Keratinocyte (primary cell): ENCODE results near the gene ZNF554. TPM values are rescaled to one million over a fixed set of nuclear protein-coding genes. Genes with fewer than 3 reads are reported as not detected.
"Not testable (repeated sequence)": the region's sequence is repeated elsewhere in the genome, so short reads cannot be mapped to it uniquely, and the experiment has no call there.

Experiments used
- DNase-seq: peaks from one replicate; pipeline ENCODE4 v3.0.0-alpha.2; 2011; ENCODE audit warnings: low read depth, missing footprints, low spot score
- FAIRE-seq: peaks from 2 replicates; lab custom pipeline; 2011; peaks lifted over from hg19 to GRCh38; lab: Jason Lieb, UNC
- H2AFZ ChIP-seq: 2 replicates; pipeline ENCODE4 v1.6.0; 2012; ENCODE audit warnings: low read length, control low read depth, inconsistent platforms; ENCODE audit not compliant: control insufficient read depth
- H3K27ac ChIP-seq: 2 replicates; pipeline ENCODE4 v1.5.1; 2011; ENCODE audit warnings: low read length; ENCODE audit not compliant: control insufficient read depth, insufficient read depth
- H3K27me3 ChIP-seq: 3 replicates; pipeline ENCODE4 v1.6.0; 2011; ENCODE audit warnings: low read length; ENCODE audit not compliant: control insufficient read depth, insufficient read depth; ENCODE audit errors: extremely low read depth
- H3K36me3 ChIP-seq, 2 experiments: 2 replicates in 1 of 2; 3 replicates in 1 of 2; pipeline ENCODE4 v1.5.1; 2011; ENCODE audit warnings: low read length in 2 of 2, mild to moderate bottlenecking in 1 of 2; ENCODE audit not compliant: control insufficient read depth in 2 of 2, insufficient read depth in 2 of 2; ENCODE audit errors: extremely low read depth in 1 of 2
- H3K4me1 ChIP-seq: 3 replicates; pipeline ENCODE4 v1.5.1; 2011; ENCODE audit warnings: low read length; ENCODE audit not compliant: control insufficient read depth, insufficient read depth; ENCODE audit errors: extremely low read depth
- H3K4me2 ChIP-seq: 3 replicates; pipeline ENCODE4 v1.6.0; 2011; ENCODE audit warnings: low read depth, low read length; ENCODE audit not compliant: control insufficient read depth, insufficient read depth; ENCODE audit errors: extremely low read depth
- H3K4me3 ChIP-seq, 3 experiments: fragments of 200-600 bp in 1 of 3; sonication (generic) in 1 of 3; 2 replicates in 2 of 3; 3 replicates in 1 of 3; pipeline ENCODE4 v1.5.1; 2011 to 2016; ENCODE audit warnings: low read length in 3 of 3, mild to moderate bottlenecking in 3 of 3, control low read depth in 2 of 3, inconsistent platforms in 1 of 3, low read depth in 1 of 3, mixed read lengths in 1 of 3, mixed run types in 1 of 3, moderate library complexity in 1 of 3; ENCODE audit not compliant: control insufficient read depth in 2 of 3, insufficient read depth in 2 of 3; ENCODE audit errors: extremely low read depth in 1 of 3
- H3K79me2 ChIP-seq: 2 replicates; pipeline ENCODE4 v1.6.0; 2012; ENCODE audit warnings: low read length; ENCODE audit not compliant: control insufficient read depth, insufficient read depth
- H3K9ac ChIP-seq: 3 replicates; pipeline ENCODE4 v1.6.0; 2011; ENCODE audit warnings: low read length; ENCODE audit not compliant: control insufficient read depth, insufficient read depth; ENCODE audit errors: extremely low read depth
- H3K9me1 ChIP-seq: 3 replicates; pipeline ENCODE4 v1.6.0; 2011; ENCODE audit warnings: low read length; ENCODE audit not compliant: control insufficient read depth, insufficient read depth; ENCODE audit errors: extremely low read depth
- H3K9me3 ChIP-seq: 2 replicates; pipeline ENCODE4 v1.5.1; 2012; ENCODE audit warnings: low read depth, low read length; ENCODE audit not compliant: control insufficient read depth
- H4K20me1 ChIP-seq: 3 replicates; pipeline ENCODE4 v1.6.0; 2011; ENCODE audit warnings: low read length; ENCODE audit not compliant: control insufficient read depth, insufficient read depth; ENCODE audit errors: extremely low read depth
- CTCF ChIP-seq, 3 experiments: IDR thresholded peaks in 1 of 3; conservative IDR thresholded peaks in 1 of 3; optimal IDR thresholded peaks in 1 of 3; 2 replicates in 2 of 3; 3 replicates in 1 of 3; pipeline versions ENCODE3 to v1.5.1; 2011; ENCODE audit warnings: low read length in 3 of 3, mild to moderate bottlenecking in 3 of 3, moderate library complexity in 2 of 3, control low read depth in 1 of 3, inconsistent platforms in 1 of 3; ENCODE audit not compliant: insufficient read depth in 2 of 3; ENCODE audit errors: extremely low read depth in 1 of 3
- EZH2 ChIP-seq: IDR thresholded peaks from one replicate; pipeline ENCODE4 v1.6.1; 2012; ENCODE audit warnings: inconsistent platforms, mild to moderate bottlenecking, low read length, moderate library complexity
- dilution Hi-C: fragments of 300-500 bp; cut with MboI; formaldehyde crosslinking; loops from one replicate; pipeline ENCODE4 v1.7.0; 2020; ENCODE audit warnings: low sequenced_read_pairs; ENCODE audit not compliant: extremely low pct_ligation_motif_present
- polyA plus RNA-seq, 5 experiments: library from polyadenylated mRNA; depleted of rRNA in 3 of 5; stranded (reverse) in 3 of 5; stranded (forward) in 1 of 5; unstranded in 1 of 5; fragments of >200 nt; gene quantifications; 1 replicate in 1 of 5; 2 replicates in 3 of 5; 3 replicates in 1 of 5; pipeline versions ENCODE4 v1.2.1 to v1.2.3, GENCODE V29; 2011 to 2012; ENCODE audit warnings: missing spikeins in 2 of 5, low read depth in 1 of 5, low replicate concordance in 1 of 5

ZNF554 gene
- polyA plus RNA-seq, 1 donor (not counting 4 experiments of a cell fraction or from before 2014, with no cell fraction given): 2.7 TPM

- Histone ChIP-seq H3K27ac (no peak overlapping the region), H3K4me2 (no peak overlapping the region), H3K27me3 (no peaks in the 10 kb centered on the region), H4K20me1 (no peaks in the 10 kb centered on the region), H3K9ac (no peak overlapping the region), H3K79me2 (peaks cover 4% of the 10 kb centered on the region), H3K9me3 (no peaks in the 10 kb centered on the region), H3K4me3 (no peak overlapping the region), H3K9me1 (no peaks in the 10 kb centered on the region), H3K4me1 (peaks cover 7% of the 10 kb centered on the region), H2AFZ (no peak overlapping the region), H3K36me3 (peaks cover 9 to 10% of the 10 kb centered on the region in 2 experiments)
- dilution Hi-C loops: no loop called here
- DNase-seq (no peak), FAIRE-seq (no peak)
- TF ChIP-seq CTCF (optimal IDR thresholded peaks at IDR 0.05 in 1 of 3, IDR thresholded peaks at IDR 0.05 in 1 of 3, conservative IDR thresholded peaks at IDR 0.05 in 1 of 3; ENCODE audit: extremely low read depth in 1 of 3, insufficient read depth in 2 of 3, low read length in 3 of 3): no peak
- no peak for TF ChIP-seq EZH2
These were observed 3.7 kb upstream of the ZNF554 start for GRCh38 chr19:2815923-2816322.

- Histone ChIP-seq H3K27me3 (no peaks in the 10 kb centered on the region), H3K9me1 (no peaks in the 10 kb centered on the region), H3K79me2 (peaks cover 4% of the 10 kb centered on the region), H3K4me1 (peaks cover 7% of the 10 kb centered on the region), H4K20me1 (no peaks in the 10 kb centered on the region), H3K27ac (no peak overlapping the region), H3K4me2 (no peak overlapping the region), H3K9me3 (no peaks in the 10 kb centered on the region), H3K4me3 (no peak overlapping the region), H3K9ac (no peak overlapping the region), H3K36me3 (peaks cover 5 to 10% of the 10 kb centered on the region in 2 experiments), H2AFZ (no peak overlapping the region)
- FAIRE-seq: no peak
- DNase-seq: no peak
- no peak for TF ChIP-seq EZH2
- TF ChIP-seq CTCF (optimal IDR thresholded peaks at IDR 0.05 in 1 of 3, IDR thresholded peaks at IDR 0.05 in 1 of 3, conservative IDR thresholded peaks at IDR 0.05 in 1 of 3; ENCODE audit: extremely low read depth in 1 of 3, insufficient read depth in 2 of 3, low read length in 3 of 3): no peak
- dilution Hi-C loops: no loop called here
These were observed 3.0 kb upstream of the ZNF554 start for GRCh38 chr19:2816641-2817040.

- H3K79me2 ChIP-seq, H3K9me3 ChIP-seq, H4K20me1 ChIP-seq, H3K27ac ChIP-seq, H3K9ac ChIP-seq, dilution Hi-C loops, FAIRE-seq, H3K4me3 ChIP-seq, H2AFZ ChIP-seq, H3K4me1 ChIP-seq, H3K4me2 ChIP-seq, H3K9me1 ChIP-seq, H3K27me3 ChIP-seq: not testable (repeated sequence)
- peaks cover 5 to 10% of the 10 kb centered on the region in 2 experiments for H3K36me3 ChIP-seq
- DNase-seq: peak; percentile 17
These were observed 2.3 kb upstream of the ZNF554 start for GRCh38 chr19:2817237-2817829.
